ENCODE results near the gene RASAL2.

Gene RASAL2

DNA sequence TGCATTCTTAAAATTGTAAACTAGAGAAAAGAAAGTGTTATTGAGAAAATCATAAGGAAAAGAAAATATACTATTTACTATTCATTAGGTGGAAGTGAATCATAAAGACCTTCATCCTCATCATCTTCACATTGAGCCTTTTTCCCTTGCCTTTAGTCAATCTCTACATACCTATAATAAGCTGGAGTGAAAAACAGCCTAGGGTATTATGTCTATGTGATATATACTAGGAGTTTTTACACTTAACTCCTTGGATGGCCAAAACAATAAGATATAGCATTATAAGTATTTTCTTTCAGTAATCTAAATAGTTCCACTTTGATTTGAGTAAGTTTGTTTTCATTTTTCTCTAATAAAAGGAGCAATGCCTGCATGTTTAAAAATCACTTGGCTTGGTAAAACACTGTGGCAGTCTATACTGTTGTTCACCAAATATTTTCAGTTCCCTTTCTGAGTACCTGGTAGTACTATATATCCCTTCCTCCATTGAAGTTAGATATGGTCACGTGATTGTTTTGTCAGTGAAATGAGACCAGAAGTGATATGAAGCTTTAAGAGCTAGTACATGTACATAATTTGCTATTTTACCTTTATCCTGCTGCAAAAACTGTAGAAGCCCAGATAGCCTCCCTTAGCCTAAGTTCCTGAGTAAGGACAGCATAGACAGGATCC, 324.5 kb downstream of the RASAL2 start:
- H3K36me3 Mint-ChIP-seq (ENCODE audit: low read depth) = peaks cover 11% of the 10 kb centered on the region

DNA sequence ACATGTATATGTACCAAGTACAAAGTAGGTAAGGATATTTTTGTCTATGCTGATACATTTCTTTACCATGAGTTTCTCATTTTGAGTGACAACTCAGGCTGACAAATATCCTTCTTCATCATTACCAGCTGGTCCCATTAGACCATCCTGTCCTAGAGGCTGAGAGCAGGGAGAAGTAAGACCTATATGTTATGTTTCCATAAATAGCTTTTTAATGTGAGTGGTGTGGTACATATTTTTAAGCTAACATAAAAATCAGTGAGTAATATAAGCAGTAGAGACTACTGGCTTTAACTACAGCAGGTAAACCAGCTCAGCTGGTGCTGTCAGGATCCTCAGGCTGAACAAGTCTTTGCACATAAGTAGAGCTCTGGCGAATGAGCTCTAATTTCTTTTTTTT, 340.5 kb downstream of the RASAL2 start:
- Mint-ChIP-seq H3K36me3 (ENCODE audit: low read depth) (no peaks in the 10 kb centered on the region), H3K27ac (peak overlapping the region in 2 of 3 experiments; percentile 24 to 62), H3K4me3 (no peak overlapping the region), H3K4me1 (no peaks in the 10 kb centered on the region), H3K27me3 (ENCODE audit: low read depth) (no peaks in the 10 kb centered on the region), H3K9me3 (no peaks in the 10 kb centered on the region)
- TF ChIP-seq, protein P1, sequence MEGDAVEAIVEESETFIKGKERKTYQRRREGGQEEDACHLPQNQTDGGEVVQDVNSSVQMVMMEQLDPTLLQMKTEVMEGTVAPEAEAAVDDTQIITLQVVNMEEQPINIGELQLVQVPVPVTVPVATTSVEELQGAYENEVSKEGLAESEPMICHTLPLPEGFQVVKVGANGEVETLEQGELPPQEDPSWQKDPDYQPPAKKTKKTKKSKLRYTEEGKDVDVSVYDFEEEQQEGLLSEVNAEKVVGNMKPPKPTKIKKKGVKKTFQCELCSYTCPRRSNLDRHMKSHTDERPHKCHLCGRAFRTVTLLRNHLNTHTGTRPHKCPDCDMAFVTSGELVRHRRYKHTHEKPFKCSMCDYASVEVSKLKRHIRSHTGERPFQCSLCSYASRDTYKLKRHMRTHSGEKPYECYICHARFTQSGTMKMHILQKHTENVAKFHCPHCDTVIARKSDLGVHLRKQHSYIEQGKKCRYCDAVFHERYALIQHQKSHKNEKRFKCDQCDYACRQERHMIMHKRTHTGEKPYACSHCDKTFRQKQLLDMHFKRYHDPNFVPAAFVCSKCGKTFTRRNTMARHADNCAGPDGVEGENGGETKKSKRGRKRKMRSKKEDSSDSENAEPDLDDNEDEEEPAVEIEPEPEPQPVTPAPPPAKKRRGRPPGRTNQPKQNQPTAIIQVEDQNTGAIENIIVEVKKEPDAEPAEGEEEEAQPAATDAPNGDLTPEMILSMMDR (IDR thresholded peaks at IDR 0.05; ENCODE audit: unreplicated experiment in 3 of 3) = no peak

More for the DNA sequence above, 324.5 kb downstream of the RASAL2 start:
- TF ChIP-seq, protein P1 (IDR thresholded peaks at IDR 0.05; ENCODE audit: unreplicated experiment in 3 of 3) = no peak
- Mint-ChIP-seq H3K27me3 (ENCODE audit: low read depth) (no peaks in the 10 kb centered on the region), H3K27ac (no peak overlapping the region), H3K9me3 (peaks cover 24% of the 10 kb centered on the region), H3K4me3 (no peak overlapping the region), H3K4me1 (no peaks in the 10 kb centered on the region)

DNA sequence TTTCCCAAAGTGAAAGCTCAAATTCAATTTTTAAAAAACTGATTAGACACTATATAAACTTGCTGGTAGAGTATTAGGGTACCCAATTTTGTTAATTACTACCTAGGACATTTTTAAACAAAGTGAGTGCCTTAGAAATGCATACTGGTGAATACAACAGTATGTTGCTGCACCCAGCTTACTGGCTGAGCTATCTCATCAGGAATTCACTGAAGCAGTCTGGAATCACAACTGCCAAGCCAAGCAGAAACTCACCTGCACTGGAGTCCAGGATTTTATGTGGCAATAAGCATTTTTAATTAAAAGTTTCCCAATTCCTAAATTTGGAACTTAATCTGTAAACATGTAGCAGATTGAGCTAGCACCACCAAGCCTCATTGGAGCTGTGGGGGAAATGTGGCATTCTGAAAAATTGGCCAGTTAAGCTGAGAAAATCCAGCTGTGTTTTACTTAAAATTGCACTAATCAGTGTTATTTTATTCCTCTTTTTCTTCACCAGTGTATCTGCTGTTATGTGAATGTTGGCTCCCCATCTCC, 341.1 kb downstream of the RASAL2 start:
- Mint-ChIP-seq H3K36me3 (ENCODE audit: low read depth) (no peaks in the 10 kb centered on the region), H3K9me3 (no peaks in the 10 kb centered on the region), H3K4me3 (no peak overlapping the region), H3K27me3 (ENCODE audit: low read depth) (no peaks in the 10 kb centered on the region), H3K4me1 (no peaks in the 10 kb centered on the region), H3K27ac (peak overlapping the region in 1 of 3 experiments; percentile 62)
- TF ChIP-seq, protein P1 (IDR thresholded peaks at IDR 0.05; ENCODE audit: unreplicated experiment in 3 of 3) = no peak

DNA sequence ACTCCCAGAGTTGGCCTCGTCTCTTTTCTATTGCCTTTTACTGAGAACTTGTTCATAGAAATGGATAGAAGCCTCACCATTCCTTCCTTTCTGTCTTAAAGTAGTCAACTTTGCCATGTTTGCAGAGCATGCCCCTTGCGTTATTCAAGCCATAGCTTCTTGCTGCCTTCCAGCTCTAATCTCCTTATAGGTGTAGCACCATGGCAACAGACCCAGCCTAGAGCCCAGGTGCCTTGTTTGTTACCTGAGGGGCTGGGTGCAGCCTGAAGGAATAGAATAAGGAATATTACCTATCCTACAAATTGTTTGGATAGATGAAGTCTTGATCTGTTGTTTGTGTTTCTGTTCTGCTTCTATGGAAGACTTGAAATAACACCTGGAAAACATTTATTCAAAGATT, 343.0 kb downstream of the RASAL2 start:
- Mint-ChIP-seq H3K9me3 (no peaks in the 10 kb centered on the region), H3K4me1 (no peaks in the 10 kb centered on the region), H3K27ac (no peak overlapping the region), H3K36me3 (ENCODE audit: low read depth) (peaks cover 7% of the 10 kb centered on the region), H3K27me3 (ENCODE audit: low read depth) (no peaks in the 10 kb centered on the region), H3K4me3 (no peak overlapping the region)
- TF ChIP-seq, protein P1 (IDR thresholded peaks at IDR 0.05; ENCODE audit: unreplicated experiment in 3 of 3) = no peak

DNA sequence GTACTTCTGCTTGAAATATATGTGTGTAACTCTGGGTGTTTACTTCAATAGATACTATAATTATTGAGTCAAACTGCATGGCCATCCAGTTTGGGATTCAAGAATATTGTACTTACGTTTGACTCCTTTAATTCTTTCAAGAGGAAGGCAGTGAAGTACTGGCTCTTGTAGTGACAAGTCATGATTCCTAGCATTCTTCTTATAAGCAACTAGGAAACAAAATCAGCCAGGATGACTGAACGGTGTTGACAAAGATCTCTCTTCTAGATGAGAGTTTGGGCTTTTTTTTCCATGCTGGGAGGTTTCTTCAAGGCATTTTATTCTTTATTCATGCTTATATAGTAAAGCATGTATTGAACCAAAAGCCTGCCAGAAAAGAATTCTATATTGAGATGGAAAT, 344.5 kb downstream of the RASAL2 start:
- H3K36me3 Mint-ChIP-seq (ENCODE audit: low read depth) = peaks cover 19% of the 10 kb centered on the region
- H3K27ac Mint-ChIP-seq = no peak overlapping the region
- H3K4me3 Mint-ChIP-seq = no peak overlapping the region
- no peaks in the 10 kb centered on the region for H3K4me1 Mint-ChIP-seq
- H3K27me3 Mint-ChIP-seq (ENCODE audit: low read depth) = no peaks in the 10 kb centered on the region
- TF ChIP-seq, protein P1 (IDR thresholded peaks at IDR 0.05; ENCODE audit: unreplicated experiment in 3 of 3) = no peak
- no peaks in the 10 kb centered on the region for H3K9me3 Mint-ChIP-seq

DNA sequence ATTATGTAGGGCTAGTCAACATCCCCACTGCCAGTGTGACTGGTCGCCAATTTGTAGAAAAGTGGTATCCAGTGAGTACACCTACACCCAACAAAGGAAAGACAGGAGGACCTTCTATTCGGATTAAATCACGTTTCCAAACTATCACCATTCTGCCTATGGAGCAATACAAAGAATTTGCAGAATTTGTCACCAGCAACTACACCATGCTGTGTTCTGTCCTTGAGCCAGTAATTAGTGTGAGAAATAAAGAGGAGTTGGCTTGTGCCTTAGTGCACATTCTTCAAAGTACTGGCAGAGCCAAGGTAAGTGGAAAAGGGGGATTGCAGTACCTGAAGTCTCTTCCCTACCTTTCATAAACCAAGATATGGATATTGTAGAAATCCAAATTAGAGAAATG, 349.0 kb downstream of the RASAL2 start:
- Mint-ChIP-seq H3K9me3 (no peaks in the 10 kb centered on the region), H3K4me1 (no peaks in the 10 kb centered on the region), H3K27ac (no peak overlapping the region), H3K4me3 (no peak overlapping the region), H3K36me3 (ENCODE audit: low read depth) (peaks cover 28% of the 10 kb centered on the region), H3K27me3 (ENCODE audit: low read depth) (no peaks in the 10 kb centered on the region)
- TF ChIP-seq, protein P1 (IDR thresholded peaks at IDR 0.05; ENCODE audit: unreplicated experiment in 3 of 3) = no peak

Measured in nephron (organoid).